SKM-1 (cell line): ENCODE measurements around the gene TRIM2.
"Not testable (repeated sequence)": the region's sequence is repeated elsewhere in the genome, so short reads cannot be mapped to it uniquely, and the experiment has no call there.

Experiments
- DNase-seq: peaks from one replicate; lab custom pipeline; 2025; ENCODE audit not compliant: unreplicated experiment; lab: John Stamatoyannopoulos, UW

The TRIM2 gene

DNA sequence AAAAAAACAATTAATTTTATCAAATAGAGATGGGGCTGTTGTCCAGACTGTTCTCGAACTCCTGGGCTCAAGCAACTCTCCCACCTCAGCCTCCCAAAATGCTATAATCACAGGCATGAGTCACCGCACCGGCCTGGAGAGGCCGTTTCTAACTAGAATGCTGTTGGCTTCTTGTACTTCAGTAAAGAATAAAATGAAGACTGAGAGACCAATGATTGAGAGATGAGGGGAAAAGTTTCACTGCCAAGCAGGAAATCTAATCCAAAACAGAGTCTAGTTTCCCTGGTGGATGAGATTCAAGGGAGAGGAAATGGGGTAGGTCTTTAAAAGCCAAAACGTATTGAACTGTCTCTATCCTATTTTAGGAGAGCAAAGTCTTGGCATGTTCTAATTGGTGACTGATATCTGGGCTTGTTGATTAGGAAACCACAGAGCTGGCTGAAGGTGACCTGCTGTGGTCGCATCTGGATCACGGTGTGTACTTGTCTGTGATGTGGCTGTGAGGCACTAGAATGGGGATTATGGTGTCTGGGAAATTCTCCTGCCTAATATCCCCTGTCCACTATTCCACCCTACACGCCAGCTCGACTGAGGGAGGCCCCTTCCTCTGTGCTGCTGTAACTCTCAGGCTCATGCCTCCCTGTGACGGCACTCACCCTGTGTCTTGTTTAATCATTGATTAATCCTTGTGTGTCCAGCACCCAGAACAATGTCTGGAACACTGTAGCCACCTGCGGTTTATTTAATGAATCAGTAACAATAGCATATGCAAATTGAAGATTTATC lies 15.0 kb upstream of the TRIM2 start:
- DNase-seq: no peak

DNA sequence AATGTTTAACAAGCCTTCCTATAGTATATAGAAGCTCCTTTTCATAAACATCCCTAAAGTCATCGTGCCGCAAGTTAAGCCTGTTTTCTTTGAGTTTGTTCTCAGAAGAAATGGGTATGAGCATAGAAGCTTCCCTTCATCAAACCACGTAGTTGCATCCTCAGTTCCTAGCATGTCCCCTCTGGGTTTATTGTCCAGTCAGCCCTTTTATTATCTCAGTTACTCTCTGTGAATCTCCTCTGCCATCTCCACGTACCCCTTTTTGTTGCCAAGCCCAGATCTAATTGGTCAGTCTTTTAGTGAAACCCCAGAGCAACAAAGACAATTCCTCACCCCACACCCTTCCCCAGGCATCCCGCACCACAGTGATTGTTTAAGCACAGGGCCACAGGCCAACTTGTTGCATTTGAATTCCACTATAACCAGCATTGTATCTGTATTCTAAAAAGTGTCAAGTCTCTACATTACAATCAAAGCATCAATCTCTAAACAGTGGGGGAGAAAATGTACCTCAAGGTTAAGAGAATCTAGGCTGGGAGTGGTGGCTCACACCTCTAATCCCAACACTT lies 12.4 kb upstream of the TRIM2 start:
- no peak for DNase-seq

DNA sequence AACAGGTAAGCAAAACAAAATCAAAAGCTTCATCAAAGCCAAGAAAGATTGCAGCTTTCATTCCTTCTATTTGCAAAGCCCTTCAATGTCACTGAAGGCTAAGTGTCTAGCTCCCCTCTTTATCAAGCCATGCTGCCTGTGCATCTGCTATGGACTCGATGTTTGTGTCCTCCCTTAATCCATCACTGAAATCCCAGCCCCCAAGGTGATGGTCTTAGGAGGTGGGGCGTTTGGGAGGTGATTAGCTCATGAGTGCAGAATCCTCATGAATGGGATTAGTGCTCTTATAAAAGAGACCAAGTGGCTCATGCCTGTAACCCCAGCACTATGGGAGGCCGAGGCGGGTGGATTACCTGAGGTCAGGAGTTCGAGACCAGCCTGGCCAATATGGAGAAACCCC lies 6.9 kb upstream of the TRIM2 start:
- DNase-seq: no peak

DNA sequence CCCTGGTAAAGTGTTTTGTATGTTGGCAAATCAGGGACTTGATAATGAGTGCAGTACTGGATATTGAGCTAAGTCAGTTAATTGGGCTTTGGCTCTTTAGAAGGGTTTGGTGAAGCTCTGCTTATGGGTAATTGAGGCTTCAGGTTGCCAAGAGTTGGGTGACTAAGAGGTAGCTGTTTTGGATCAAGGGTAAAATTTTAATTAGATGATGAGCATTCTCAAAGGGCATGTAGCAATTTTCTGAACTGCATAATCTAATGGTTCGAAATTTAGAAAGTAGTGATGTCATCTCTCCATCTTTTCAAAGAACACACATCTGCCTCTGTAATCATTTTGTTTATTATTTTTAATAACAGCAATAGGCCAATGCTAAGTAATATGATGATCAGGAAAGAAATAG lies 5.5 kb upstream of the TRIM2 start:
- DNase-seq: no peak

DNA sequence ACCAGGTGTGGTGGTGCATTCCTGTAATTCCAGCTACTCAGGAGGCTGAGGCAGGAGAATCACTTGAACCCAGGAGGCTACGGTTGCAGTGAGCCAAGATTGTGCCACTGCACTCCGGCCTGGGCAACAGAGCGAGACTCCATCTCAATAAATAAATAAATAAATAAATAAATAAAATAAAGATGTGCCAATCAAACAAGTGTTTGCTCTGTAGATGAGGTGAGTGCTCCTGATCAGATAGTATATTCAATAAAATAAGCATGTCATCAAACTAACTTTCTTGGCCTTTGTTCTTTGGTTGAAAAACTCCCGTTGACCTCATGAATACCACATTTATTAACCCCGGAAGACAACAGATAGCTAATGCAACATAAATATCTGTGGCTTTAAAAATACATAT lies 497 bp upstream of the TRIM2 start:
- DNase-seq: not testable (repeated sequence)

DNA sequence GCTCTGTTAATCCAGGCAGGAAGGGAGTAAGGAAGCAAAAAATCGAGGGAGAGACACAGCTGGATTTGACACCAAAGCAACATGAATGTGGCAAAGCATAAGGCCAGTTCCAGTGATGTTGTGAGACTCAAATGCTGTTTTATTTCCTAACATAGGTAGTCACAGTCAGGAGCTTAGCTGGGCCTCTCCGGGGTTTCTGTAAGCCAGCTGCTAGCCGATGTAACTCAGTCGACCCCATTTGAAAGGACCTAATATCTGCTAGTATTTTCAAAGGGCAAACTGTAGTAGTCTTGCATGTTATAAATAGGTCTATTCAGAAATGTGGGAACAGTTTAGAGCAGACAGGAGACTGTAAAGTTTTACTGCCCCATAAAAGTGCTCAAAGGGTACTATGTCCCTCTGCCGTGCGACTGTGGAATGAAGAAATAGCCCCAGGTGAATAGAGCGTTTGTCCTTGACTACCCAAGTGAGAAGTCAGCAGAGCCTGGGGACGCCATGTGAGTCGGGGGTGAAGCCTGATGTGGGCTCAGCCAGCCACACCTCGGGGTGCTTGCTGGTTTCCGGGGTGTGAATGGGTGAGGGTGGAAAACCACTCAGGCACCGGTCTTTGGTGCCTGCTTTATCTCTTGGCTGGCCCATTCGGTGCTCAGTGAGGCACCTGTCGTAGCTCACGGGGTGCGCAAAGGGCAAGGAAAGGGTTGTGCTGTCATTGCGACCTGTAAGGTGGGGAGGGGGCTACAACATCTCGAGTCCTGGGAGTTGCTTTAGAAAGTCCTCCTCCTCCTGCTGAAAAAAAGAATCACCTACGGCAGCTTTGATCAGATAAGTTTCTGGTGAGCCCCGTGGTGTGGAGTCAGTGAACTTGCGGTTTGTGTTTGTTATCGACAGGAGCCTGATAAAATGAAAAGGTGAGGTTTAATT lies 745 bp downstream of the TRIM2 start:
- DNase-seq: no peak

DNA sequence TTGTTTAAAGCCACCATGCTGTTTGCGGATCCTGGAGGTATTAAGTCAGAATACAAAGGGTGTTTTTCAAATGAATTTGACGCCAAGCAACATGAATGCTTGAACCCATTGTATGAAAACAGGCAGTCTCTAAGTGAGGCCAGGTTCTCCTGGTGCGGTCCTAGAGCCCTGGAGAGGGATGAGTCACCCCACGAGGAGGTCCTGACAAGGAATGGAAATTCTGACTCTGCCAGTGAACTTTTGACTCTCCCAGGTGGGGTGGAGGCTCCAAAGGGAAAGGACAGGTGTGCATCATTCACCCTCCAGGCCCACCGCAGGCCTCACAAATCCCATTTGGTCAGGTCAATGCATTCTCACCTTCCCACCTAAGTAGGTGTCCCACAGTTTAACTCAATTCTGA lies 1.5 kb downstream of the TRIM2 start:
- no peak for DNase-seq

DNA sequence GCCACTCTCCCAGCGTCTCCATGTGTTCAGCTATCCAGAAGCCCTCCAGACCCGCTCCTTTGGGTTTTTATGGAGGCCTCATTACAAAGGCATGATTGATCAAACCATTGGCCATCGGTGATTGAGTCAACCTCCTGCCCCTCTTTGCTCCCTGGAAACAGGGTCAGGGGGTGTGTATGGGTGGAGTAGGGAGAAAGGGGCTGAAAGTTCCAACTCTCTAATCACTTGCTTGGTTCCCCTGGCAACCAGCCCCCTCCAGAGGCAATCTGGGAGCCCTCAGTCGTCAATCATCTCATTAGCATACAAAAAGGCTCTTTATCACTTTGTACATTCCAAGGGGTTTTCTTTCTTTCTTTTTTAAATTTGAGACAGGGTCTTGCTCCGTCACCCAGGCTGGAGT lies 2.3 kb downstream of the TRIM2 start:
- no peak for DNase-seq

DNA sequence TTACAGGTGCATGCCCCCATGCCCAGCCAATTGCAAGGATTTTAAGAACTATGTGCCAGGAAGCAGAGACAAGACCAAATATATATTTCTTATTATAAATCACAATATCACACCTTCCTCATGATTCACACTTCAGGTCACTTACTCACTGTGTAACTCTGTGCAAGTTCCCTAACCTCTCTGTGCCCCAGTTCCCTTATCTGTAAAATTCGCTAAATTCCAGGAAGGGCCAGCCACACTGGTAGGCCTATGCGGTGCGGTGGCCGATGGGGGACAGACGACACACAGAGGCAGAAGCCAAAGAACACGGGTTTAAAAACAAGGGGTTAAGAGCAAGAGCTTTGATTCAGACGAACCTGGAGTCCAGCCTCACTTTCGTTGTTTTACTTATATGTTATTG lies 2.8 kb downstream of the TRIM2 start:
- DNase-seq: no peak

DNA sequence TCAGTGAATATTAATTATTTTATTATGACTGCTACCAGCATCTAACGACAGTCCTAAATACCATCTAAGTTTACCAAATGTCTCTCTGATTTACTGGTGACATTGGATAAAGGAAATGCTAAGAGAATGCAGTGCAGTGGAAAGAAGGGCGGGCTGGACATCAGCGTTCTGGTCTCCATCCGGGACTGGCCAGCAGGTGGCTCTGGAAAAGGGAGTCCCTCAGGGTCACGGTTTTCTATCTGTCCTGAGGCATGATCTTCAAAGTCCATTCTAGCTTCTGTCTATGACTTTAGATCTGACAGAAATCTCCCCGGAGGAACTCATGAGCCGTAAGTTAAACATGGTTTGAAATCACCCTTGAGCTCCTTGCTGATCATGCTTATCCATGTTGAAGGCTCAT lies 3.3 kb downstream of the TRIM2 start:
- DNase-seq: no peak

DNA sequence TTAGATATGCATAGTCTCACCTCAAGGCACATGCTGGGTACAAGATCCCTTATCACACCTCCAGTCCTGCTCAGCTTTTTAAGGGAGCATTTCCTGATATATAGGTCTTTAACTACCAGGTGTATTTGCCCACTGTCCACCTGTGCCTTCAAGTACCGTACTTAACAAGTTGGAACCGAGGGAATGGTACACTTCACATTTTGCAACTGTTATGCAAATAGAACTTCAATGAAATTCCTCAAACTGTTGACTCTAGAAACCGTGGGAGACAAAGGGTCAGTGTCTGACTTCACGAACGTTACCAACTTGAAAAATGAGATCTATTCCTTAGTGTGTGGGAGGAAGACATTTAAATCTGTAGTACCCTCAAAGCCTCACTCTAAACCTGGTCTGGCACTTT lies 5.2 kb downstream of the TRIM2 start:
- no peak for DNase-seq

DNA sequence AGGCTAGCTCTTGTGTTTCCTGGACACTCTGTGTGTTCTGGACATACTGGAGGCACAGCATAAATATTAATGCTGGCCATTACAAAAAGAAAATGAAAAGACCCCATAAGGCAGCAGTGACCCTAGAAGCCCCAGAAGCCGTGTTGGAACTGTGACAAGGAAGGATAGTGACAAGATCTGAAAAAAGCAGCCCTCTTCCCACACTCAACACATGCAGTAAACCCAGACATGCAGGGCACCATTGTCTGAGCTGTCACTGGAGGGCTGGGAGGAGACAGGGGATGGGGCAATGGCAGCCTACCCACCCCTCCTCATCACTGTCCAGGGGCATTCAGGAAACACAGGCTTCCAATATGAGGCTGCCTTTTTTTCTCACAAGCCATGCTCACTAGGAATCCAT lies 6.5 kb downstream of the TRIM2 start:
- DNase-seq: no peak

DNA sequence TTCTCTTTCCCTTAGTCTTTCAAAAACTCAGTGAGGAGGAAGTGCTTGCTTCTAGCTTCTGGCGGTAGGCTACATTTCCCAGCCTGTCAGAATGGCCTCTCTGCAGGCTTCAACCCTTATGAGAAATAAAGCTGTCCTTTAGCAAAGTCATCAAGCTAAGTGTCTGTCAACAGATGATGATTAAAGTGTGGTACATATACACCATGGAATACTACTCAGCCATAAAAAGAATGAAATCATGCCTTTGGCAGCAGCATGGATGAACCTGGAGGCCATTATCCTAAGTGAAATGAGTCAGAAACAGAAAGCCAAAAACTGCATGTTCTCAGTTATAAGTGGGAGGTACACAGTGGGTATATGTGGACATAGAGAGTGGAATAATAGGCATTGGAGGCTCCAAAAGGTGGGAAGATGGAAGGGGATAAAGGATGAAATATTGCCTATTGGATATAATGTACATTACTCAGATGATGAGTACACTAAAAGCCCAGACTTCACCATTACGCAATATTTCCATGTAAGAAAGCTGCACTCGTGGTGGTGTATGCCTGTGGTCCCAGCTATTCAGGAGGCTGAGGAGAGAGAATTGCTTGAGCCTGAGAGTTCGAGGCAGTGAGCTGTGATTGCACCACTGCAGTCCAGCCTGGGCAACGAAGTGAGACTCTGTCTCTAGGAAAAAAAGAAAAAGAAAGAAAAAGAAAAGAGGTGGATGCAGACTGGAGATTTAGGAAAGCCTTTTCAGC lies 7.9 kb downstream of the TRIM2 start:
- no peak for DNase-seq

DNA sequence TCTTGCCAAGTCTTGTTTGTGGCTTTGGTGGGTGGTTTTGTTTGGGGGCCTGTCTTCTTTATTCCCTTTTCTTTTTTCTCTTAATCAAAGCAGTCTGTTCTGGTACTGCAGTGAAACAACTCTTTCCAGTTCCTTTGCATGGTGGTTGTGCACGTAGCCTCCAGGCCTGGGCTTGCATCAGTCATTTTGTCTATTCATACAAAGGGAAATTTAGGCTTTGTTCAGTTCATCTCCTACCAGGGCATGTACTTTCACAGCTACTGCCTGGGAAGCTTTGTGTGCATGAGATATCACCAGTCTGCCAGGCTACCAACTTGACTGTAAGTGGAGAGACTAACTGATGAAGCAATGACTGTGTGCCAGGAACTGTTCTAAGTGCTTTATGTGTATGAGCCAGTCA lies 8.5 kb downstream of the TRIM2 start:
- DNase-seq: no peak

DNA sequence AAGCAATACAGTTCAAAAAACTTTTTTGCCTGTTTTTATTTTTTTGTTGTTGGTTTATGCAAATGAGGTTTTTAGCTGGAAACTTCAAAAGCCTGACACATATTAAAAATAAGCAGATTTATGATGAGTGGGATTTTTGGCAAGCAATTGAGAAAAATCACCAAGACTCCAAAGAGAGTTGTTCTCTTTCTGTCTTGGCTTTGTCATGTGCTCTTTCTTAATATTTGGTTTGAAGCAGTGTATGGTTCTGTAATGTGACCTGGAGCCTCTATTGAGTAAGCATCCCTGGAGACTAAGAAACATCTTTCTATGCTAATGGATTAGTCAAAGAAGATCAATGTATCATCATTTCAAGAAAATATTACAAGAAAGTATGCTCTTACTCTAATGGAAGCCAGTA lies 11.7 kb downstream of the TRIM2 start:
- DNase-seq: no peak

DNA sequence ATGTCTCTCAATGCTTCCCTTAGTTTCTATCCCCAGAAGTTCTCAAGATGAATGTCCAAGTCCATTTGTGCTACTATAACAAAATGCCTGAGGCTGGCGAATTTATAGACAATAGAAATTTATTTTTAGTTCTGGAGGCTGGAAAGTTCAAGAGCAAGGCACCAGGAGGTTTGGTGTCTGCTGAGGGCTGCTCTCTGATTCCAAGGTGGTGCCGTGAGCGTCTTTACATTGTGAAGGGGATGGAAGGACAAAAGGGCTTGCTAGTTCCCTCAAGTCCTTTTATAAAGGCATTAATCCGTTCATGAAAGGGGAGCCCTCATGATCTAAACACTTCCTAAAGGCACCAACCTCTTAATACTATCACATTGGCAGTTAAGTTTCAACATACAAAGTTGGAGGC lies 12.3 kb downstream of the TRIM2 start:
- no peak for DNase-seq

DNA sequence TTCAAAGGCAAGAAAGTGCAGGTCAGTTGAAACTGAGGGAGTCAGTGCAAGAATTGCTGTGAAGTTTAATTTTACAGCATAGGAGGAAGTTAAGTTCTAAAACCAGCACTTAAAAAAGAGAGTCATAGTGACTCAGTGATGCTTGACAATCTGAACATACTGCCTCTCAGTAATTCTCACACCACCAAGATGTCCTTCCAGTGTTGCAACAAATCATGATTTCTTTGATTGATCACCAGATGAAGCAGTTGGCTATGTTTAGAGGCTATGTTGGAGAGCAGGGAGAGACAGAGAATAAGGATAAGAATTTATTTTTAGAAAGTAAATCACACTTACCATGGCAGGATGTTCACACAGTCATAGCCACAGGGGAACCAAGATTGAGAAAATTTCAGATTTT lies 13.2 kb downstream of the TRIM2 start:
- no peak for DNase-seq

DNA sequence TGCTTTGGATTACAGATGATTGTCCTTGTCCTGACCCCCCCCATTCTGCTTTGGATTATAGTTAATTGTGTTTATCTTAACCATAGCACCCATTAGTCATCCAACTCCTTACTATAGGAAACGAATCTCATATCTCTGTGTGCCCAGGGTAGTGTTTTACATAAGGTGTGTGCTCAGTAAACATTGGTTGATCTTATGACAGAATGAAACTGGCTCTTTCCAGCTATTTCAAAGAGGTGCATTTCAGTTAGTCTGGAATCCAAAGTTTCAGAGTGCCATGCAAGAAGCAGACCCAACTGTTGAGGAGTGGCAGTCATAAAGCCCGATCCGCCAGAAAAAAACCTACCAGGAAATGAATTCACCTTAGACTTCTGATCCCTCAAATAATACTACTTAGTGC lies 14.7 kb downstream of the TRIM2 start:
- no peak for DNase-seq

DNA sequence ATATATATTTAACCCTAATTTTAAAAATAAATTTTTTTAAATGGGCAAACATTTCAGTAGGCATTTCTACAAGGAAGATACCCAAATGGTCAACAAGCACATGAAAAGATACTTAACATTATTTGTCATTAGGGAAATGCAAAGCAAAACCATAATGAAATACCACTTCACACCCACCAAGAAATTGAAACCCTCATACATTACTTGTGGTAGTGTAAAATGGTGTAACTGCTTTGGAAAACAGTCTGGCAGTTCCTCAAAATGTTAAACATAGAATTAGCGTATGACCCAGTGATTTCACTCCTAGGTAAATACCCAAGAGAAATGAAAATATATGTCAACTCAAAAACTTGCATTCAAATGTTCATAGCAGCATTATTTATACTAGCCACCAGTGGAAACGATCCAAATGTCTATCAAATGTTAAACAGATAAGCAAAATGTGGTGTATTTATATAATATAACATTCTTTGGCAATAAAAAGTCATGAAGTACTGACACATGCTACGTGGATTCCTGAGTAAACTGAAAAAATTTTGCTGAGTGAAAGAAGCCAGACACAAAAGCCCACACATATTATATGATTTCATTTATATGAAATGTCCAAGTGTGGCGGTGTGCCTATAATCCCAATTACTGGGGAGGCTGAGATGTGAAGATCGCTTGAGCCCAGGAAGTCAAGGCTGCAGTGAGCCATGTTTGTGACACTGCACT lies 16.6 kb downstream of the TRIM2 start:
- DNase-seq: no peak

DNA sequence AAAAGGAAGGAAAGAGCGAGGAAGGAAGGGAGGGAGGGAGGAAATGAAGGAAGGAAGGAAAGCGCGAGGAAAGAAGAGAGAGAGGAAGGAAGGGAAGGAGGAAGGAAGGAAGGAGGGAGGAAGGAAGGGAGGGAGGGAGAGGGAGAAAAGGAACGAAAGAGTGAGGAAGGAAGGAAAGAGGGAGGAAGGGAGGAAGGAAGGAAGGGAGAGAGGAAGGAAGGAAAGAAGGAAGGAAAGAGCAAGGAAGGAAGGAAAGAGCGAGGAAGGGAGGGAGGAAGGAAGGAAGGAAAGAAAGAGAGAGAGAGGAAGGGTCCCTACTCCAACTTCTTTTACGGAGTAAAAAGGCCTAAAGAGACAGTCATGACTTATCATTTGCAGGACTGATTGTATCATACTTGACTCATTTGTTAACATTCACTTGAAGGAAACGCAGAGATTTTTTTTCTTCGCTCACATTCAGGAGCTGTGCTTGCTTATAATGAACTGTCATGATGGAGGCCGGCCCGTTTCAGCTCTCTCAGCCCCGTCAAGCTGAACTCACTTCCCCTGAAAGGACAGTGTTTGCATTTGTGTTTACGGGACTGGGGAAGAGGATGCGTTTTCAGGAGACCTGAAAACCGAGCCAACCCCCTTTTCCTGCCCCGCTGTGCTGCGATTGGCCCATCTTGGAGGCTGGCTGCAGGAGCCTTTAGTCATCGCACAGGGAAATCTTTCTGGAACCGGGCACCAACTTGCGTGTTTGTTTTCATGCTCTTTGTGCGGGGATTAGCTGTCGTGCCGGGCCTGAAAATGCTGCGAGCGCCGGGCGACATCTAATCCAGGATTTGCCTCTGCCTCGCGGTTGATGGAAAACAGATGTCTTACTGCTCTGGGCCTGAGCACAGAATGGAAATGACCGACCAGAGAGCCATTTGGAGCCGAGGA lies 17.8 kb downstream of the TRIM2 start:
- DNase-seq: no peak
